NOMO-1 (cell line): ENCODE data around the gene TBC1D22A.
"Not testable (repeated sequence)": the region's sequence is repeated elsewhere in the genome, so short reads cannot be mapped to it uniquely, and the experiment has no call there.

ENCODE experiments used
- DNase-seq, 2 experiments: peaks; one replicate each; lab custom pipeline; 2025; ENCODE audit not compliant: unreplicated experiment in 2 of 2; lab: John Stamatoyannopoulos, UW

Gene TBC1D22A

GRCh38 chr22:46762238-46763050, at the start of gene TBC1D22A:
TSS of gene TBC1D22A (plus strand) at chr22:46762650. CDS start at chr22:46762787, 137 bp downstream.
- DNase-seq, result peak; percentile 87 to 95

GRCh38 chr22:46714550-46714949, 47.9 kb upstream of the TBC1D22A start:
- no peak for DNase-seq

GRCh38 chr22:46719921-46720320, 42.5 kb upstream of the TBC1D22A start:
- DNase-seq, result no peak

- no peak for DNase-seq
Observed at GRCh38 chr22:46721501-46722085, 40.9 kb upstream of the TBC1D22A start.

GRCh38 chr22:46723882-46724281, 38.6 kb upstream of the TBC1D22A start:
- no peak for DNase-seq

- no peak for DNase-seq
Observed at GRCh38 chr22:46725096-46725495, 37.4 kb upstream of the TBC1D22A start.

- DNase-seq, result no peak
Observed at GRCh38 chr22:46726066-46726985, 36.1 kb upstream of the TBC1D22A start.

GRCh38 chr22:46726986-46727317, 35.5 kb upstream of the TBC1D22A start:
- no peak for DNase-seq

GRCh38 chr22:46727813-46728364, 34.6 kb upstream of the TBC1D22A start:
- no peak for DNase-seq

GRCh38 chr22:46728470-46728869, 34.0 kb upstream of the TBC1D22A start:
- DNase-seq, result no peak

- DNase-seq, result no peak
Observed at GRCh38 chr22:46730568-46731245, 31.7 kb upstream of the TBC1D22A start.

- no peak for DNase-seq
Observed at GRCh38 chr22:46731246-46732040, 31.0 kb upstream of the TBC1D22A start.

- no peak for DNase-seq
Observed at GRCh38 chr22:46732041-46732379, 30.4 kb upstream of the TBC1D22A start.

- no peak for DNase-seq
Observed at GRCh38 chr22:46732513-46732912, 29.9 kb upstream of the TBC1D22A start.

- not testable (repeated sequence) for DNase-seq
Observed at GRCh38 chr22:46734213-46734722, 28.2 kb upstream of the TBC1D22A start.

GRCh38 chr22:46734830-46735453, 27.5 kb upstream of the TBC1D22A start:
- peak; percentile 67 to 80 for DNase-seq

GRCh38 chr22:46735747-46736608, 26.5 kb upstream of the TBC1D22A start:
- no peak for DNase-seq

- DNase-seq, result no peak
Observed at GRCh38 chr22:46736705-46737104, 25.7 kb upstream of the TBC1D22A start.
